ENCODE data around the gene NPTX2. TPM values are rescaled to one million over a fixed set of nuclear protein-coding genes. Genes with fewer than 3 reads are reported as not detected.

The NPTX2 gene
- total and polyA plus RNA-seq, 10 donors, result 2.2 to 64.6 (median 13.6) TPM

GRCh38 chr7:98627413-98627790 is 10.3 kb downstream of the NPTX2 start:
- Histone ChIP-seq H3K4me1 (no peaks in the 10 kb centered on the region), H3K27ac (no peak overlapping the region), H3K9me3 (peaks cover 0 to 16% (median 6%) of the 10 kb centered on the region in 8 donors), H3K27me3 (replicated peaks in 1 of 7) (peaks cover 0 to 50% (median 4%) of the 10 kb centered on the region in 7 donors), H3K36me3 (no peaks in the 10 kb centered on the region), H3K4me3 (no peak overlapping the region)
- intact Hi-C loops (cut with DNase I; ENCODE audit: low total_unique reads), result no loop called here
- DNase-seq, result no peak
- TF ChIP-seq CTCF (IDR thresholded peaks at IDR 0.05 in 8 of 11, conservative IDR thresholded peaks at IDR 0.05 in 3 of 11) (no peak), POLR2A (IDR thresholded peaks at IDR 0.05) (no peak), POLR2AphosphoS5 (IDR thresholded peaks at IDR 0.05) (no peak)
- WGBS, 5 donors, result 76 to 84% (median 79%) methylated on average over 7 to 8 of the region's 8 CpGs

- Histone ChIP-seq H3K27ac (no peak overlapping the region), H3K36me3 (no peaks in the 10 kb centered on the region), H3K4me1 (no peaks in the 10 kb centered on the region), H3K9me3 (peaks cover 0 to 27% (median 15%) of the 10 kb centered on the region in 8 donors), H3K27me3 (replicated peaks in 1 of 7) (peaks cover 0 to 45% (median 4%) of the 10 kb centered on the region in 7 donors), H3K4me3 (no peak overlapping the region)
- DNase-seq, result no peak
- TF ChIP-seq POLR2A (IDR thresholded peaks at IDR 0.05), result no peak
- no peak for TF ChIP-seq CTCF (IDR thresholded peaks at IDR 0.05 in 8 of 11, conservative IDR thresholded peaks at IDR 0.05 in 3 of 11)
- no peak for TF ChIP-seq POLR2AphosphoS5 (IDR thresholded peaks at IDR 0.05)
- WGBS, 5 donors, result 85 to 91% (median 90%) methylated on average over 11 to 16 of the region's 16 CpGs
- intact Hi-C loops (cut with DNase I; ENCODE audit: low total_unique reads), result no loop called here
Measured at GRCh38 chr7:98628418-98628817, 11.3 kb downstream of the NPTX2 start.

GRCh38 chr7:98629001-98629431 is 11.9 kb downstream of the NPTX2 start:
- H3K36me3 ChIP-seq, result no peaks in the 10 kb centered on the region
- peaks cover 0 to 45% (median 4%) of the 10 kb centered on the region in 7 donors for H3K27me3 ChIP-seq (replicated peaks in 1 of 7)
- TF ChIP-seq CTCF (IDR thresholded peaks at IDR 0.05 in 8 of 11, conservative IDR thresholded peaks at IDR 0.05 in 3 of 11) (no peak), POLR2A (IDR thresholded peaks at IDR 0.05) (no peak), POLR2AphosphoS5 (IDR thresholded peaks at IDR 0.05) (no peak)
- H3K9me3 ChIP-seq, result peaks cover 0 to 27% (median 15%) of the 10 kb centered on the region in 8 donors
- H3K4me3 ChIP-seq, result no peak overlapping the region
- H3K27ac ChIP-seq, result no peak overlapping the region
- intact Hi-C loops (cut with DNase I; ENCODE audit: low total_unique reads), result no loop called here
- WGBS, 5 donors, result 25 to 47% (median 34%) methylated on average over 11 to 13 of the region's 13 CpGs
- DNase-seq, result no peak
- no peaks in the 10 kb centered on the region for H3K4me1 ChIP-seq

- Histone ChIP-seq H3K4me3 (no peak overlapping the region), H3K9me3 (peaks cover 0 to 27% (median 15%) of the 10 kb centered on the region in 8 donors), H3K36me3 (no peaks in the 10 kb centered on the region), H3K27ac (no peak overlapping the region), H3K27me3 (replicated peaks in 1 of 7) (peaks cover 0 to 43% (median 4%) of the 10 kb centered on the region in 7 donors), H3K4me1 (no peaks in the 10 kb centered on the region)
- TF ChIP-seq POLR2A (IDR thresholded peaks at IDR 0.05), result no peak
- no peak for TF ChIP-seq CTCF (IDR thresholded peaks at IDR 0.05 in 8 of 11, conservative IDR thresholded peaks at IDR 0.05 in 3 of 11)
- TF ChIP-seq POLR2AphosphoS5 (IDR thresholded peaks at IDR 0.05), result no peak
- DNase-seq, result no peak
- 70 to 87% (median 81%) methylated on average over 6 to 9 of the region's 9 CpGs for WGBS, 5 donors
- intact Hi-C loops (cut with DNase I; ENCODE audit: low total_unique reads), result no loop called here
Measured at GRCh38 chr7:98630149-98630548, 13.1 kb downstream of the NPTX2 start.
